ENCODE results near the gene CCNY.
A peak's percentile ranks its signal among the peaks of the same experiment; 100 is the strongest.
"Not testable (repeated sequence)": the region's sequence is repeated elsewhere in the genome, so short reads cannot be mapped to it uniquely, and the experiment has no call there.

Gene CCNY

DNA sequence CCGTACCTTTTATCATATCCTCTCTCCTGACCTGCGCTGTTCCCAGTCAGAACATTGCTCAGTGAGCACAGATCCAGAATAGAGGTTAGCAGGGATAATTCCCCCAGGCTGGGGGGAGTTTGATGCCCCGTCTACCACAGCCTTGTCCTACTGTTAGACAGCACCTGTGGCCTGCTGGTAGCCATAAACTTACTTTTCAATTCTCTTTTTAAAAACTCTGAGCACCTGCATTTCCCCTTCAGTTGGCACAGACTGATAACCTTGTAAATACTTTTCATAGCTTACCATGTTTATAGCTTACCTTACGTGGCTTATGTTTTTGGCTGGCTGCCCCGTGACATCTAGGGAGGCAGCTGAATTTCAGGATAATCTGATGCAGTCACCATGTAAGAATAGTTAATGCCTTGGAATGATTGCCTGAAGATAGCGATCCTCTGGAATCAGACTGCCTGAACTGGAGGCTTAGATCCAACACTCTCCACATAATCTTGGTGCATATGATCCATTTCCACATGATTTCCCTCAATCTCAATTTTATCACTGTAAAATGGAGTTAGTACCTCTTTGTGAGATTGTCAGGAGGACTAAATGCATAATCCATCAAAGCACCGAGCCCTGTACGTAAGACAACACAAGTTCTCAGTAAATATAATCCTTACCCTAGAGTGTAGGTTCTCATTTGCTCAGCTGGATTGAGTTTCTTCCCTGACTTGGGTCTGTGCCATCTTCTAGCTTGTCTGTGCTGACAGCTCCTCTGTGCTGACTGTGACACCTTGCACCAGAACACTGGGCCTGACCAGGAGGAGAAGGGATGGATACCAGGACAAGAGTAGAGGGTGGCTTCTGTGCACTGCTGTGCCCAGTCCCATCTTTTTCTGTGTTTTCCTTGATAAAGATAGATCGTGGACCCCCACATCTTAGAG is 157.1 kb downstream of the CCNY start:
- no peak for DNase-seq

DNA sequence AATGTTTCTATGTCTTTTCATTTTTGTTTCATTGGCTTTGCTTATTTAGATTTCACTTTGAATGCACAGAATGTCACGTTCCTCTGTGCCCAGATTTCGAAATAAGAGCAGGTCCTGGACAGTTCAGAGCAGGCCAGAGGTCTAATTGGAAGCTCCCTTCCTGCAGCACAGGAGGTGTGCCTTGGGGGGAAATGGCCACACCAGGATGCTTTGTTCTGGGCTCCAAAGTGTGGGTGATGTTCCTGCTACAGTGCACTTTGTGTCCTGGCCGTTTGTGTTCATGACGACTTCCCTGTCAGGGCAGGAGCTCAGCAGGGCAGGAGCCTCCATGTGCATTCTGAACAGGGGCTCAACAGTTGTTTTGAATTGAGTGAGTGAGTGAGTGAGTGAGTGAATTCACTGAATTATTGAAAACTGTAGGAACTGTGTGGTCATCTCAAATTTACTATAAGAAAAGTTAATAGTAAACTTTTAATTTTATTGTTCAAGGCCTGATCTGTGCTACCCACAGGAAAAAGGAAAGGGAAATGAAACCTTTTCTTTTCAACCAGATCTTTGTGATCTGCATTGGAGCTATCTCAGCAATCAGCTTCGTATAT is 159.3 kb downstream of the CCNY start:
- DNase-seq, result no peak

DNA sequence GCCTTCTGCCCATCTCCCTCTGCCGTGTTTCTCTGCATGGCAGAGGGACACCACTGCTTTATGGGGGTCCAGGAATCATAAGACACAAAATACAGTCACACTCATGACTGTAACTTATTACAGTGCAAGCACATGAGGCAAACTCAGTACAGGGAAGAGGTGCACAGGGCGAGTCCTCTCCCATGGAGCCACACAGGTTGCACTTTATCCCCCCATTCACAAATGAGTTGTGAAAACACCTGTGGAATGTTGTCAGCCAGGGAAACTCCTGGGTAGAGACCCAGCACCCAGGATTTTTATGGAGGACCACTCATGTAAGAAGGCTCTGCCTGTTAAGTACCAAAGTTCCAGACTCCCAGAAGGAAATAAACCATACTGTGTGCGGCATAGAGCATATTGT is 161.6 kb downstream of the CCNY start:
- no peak for DNase-seq

DNA sequence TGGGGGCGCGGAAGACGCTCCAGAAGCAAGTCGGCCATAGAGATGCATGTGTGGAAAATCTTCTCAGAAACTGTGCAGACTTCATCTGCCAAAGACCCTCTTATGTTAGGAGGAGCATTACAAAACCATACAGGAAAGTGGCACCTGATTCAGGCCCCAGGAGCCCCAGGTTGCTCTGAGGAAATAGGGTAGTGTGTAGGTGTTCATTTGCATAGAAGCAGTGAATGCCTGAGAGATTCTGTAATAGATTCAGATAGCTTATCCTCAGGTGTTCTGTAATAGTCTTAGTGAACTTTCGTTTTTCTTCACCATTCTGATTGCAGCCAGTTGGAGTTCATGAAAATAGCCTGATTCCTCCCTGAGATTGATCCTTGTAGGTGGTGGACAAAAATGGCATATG is 162.4 kb downstream of the CCNY start:
- no peak for DNase-seq

DNA sequence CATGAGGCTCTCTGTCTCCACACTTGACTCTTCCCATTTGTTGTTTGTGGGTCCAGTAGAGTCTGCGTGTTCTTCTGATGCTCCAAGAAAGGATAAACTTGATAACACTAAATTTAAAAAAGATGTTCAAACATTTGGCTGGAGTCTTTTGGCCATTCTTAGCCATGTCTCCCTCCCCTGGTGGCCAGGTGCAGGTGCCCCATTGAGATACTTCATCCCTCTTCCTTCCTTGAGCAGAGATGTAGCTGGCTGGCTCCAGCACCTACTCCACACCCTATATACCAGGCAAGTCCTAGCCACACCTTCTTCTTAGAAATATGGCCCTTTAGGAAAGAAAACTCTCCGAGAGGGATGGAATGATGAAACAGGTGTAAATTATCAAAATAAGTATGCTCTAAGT is 165.6 kb downstream of the CCNY start:
- DNase-seq, result no peak

DNA sequence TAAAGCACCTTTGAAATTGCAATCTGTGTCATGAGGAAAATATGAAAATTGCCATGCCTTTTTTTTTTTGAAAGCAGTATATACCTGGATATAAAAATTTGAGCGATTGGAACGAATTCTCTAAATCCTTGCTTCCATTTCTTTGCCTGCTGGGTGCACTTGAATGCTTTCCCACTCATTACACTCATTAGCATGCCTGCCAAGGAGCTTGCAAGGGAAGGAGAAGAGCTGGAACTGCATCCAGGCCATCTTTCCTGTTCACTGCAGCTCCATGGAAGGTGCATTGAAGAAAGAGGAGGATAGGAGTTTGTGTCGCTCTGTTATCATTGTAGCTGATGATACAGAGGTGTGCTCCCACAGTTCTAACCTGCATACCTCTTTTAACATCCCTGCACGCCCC is 166.4 kb downstream of the CCNY start:
- DNase-seq, result peak; percentile 11 to 27

DNA sequence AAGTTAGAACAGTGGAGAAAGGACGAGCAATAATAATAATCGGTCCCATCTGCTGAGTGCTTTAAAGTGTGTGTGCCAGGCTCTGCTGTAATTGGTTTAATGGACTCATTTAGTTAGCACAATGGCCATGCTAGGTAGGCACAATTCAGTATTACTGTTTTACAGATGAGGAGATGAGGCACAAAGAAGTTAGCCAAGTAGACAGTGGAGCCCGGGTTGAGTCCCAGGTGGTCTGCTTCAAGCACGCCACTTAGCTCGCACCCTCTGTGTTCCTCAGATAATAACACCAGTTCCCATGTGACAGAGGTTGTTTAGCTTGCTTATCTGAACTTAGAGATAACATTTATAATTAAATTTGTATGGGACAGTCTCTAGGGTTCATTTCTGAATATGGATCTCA is 167.3 kb downstream of the CCNY start:
- no peak for DNase-seq

DNA sequence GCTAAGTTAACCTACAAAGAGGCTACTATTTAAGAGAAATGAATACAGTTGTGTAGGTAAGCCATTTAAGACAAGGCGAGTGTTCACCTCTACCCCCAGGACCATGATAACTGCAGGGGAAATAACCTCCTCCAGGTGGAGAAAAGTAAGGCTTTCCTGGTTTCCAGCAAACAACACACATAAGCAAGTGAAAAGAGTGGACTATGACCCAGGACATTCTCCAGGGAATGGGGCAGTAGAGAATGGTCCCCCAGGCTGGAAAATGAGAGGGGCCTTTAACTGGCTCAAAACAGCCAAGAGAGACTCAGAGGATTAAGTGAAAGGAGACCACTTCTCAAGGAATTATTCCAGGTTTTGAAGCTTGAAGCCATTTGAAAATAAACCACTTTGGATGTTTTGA is 167.8 kb downstream of the CCNY start:
- no peak for DNase-seq

DNA sequence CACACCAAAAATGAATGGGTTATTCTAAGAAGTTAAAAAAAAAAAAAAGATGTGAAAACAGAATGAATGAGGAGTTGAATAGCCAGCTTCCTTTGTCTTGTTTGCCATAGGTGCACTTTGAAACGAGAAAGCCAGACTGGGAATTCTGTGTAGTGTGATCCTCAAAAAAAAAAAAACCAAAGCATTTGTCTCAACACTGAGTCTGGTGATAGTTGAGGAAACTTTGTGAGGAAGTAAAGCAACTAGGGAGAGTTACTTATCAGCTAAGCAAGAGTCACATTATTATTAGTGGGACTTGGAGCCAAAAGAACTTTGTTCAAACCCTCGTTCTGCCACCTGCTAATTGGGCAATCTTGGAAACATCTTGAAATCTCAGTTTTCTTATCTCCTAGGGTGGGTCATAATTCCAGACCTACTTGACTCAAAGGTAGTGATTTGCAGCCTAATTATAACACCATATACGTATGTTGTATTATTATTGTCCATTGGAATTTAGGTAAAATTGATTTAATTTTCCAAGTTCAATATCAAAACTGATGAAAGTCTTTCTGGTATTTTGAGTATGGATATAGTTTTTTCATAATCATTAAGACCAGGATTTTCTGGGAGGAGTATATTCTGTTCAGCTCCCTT is 169.0 kb downstream of the CCNY start:
- DNase-seq, result no peak

DNA sequence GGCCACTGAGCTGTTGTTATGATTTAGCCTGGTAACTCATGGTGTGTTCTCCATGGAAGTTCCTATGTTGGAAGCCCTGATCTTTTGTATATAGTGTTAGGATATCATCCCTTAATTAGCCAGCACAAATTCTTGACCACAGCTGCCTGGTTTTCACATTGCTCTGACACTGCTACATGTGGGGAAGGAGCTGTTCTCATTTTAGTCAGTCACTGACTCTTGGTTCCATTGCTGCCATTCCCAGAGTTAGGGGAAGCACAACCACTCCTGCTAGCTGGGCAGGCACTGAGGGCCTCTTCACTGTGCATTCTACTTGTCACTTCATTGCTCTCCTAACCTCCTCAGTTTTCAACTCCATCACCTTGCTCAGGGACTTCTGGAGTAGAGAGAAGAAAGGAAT is 170.4 kb downstream of the CCNY start:
- no peak for DNase-seq

DNA sequence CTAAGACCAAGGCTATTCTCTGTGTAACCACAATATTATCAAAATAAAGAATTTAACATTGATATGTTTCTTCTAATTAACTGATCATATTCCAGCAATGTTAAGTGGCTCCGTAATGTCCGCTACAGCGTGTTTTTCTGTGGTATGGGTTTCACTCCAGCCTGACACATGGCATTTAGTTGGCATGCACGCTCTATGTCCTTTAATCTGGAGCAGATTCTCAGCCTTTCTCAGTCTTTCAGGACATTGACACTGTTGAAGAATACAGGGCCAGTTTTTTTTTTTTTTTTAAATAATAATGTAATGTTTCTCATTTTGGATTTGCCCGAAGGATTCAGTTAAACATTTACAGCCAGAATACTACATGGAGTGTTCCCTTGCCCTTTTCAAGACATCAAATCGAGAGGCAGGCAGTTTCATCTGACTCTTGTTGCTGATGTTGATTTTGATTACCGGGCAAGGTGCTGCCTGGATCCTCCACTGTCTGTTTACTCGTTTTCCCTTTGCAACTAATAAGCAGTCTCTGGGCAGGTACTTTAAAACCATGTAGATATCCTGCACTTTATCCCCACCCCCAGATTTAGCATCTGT is 171.3 kb downstream of the CCNY start:
- no peak for DNase-seq

DNA sequence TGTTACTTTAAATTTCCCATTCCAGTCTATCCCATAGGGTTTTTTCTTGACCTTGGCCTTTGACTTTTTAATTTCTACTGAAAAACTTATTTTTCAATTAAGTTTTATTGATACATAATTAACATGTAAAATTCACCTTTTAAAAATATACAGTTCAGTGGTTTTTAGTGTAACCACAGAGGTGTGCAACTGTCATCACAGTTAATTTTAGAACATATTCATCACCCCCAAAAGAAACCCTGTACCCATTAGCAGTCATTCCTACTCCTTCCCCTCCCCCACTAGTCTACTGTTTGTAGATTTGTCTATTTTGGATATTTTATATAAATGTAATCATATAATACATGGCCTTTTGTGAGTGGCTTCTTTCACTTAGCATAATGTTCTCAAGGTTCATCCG is 172.3 kb downstream of the CCNY start:
- DNase-seq, result no peak

DNA sequence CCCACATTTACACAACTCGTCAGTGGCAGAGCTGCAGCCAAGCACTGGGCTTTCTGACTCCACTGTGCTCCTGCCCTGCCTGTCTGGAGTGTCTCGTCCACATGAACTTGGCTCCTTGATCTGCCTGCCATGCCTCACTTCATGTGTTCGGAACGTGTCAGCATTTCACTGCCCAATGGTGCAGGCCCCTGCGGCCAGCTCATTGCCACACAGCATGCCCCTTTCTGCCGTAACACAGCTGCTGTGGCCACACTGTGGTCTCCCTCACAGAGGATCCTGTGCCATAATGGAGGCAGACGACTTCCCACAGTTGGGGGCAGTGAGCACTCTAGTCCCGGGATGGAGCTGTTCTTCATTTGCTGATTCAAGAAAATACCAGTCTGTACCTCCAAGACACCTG is 174.6 kb downstream of the CCNY start:
- DNase-seq, result no peak

DNA sequence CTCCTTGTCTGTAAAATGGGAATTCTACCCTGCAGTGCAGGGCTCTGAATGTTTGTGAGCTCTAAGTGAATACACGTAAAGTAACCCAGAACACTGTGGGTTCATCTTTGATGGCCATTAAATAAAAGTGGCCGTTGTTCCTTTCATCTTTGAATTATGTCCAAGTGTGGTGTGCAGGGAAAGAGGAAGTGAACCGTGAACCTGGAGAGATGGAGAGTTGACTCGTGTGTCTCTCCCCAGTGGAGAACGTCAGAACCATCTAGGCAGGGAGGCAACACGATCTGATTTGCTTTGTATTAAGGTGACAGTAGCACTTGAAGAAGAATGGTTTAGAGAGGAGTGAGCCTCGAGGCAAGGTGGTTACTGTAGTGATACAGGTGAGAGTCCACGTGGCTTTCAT is 175.3 kb downstream of the CCNY start:
- no peak for DNase-seq

DNA sequence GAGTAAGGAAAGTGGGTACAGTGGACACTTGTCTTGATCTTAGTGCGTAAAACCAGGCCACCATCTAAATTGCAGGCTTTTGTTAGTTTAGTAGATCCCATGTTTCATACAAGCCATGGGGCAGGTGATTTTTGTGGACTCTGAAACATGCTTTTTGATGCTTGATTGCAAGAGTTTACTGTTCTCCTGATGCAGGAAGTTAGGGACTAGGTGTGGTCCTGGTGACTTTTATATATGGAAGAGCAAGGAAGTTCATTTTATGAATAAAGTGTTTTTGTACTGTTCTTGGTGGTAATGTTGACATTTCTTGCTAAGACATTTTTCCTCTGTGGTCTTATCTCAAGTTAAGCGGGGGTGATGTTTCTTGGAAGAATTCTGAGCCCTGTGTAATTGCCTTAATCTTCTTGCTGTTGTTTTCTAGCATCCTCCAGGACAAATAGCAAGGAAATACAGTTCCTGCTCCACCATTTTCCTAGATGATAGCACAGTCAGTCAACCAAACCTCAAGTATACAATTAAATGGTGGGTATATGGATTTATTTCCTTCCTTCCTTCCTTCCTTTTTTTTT is 179.9 kb downstream of the CCNY start:
- no peak for DNase-seq

DNA sequence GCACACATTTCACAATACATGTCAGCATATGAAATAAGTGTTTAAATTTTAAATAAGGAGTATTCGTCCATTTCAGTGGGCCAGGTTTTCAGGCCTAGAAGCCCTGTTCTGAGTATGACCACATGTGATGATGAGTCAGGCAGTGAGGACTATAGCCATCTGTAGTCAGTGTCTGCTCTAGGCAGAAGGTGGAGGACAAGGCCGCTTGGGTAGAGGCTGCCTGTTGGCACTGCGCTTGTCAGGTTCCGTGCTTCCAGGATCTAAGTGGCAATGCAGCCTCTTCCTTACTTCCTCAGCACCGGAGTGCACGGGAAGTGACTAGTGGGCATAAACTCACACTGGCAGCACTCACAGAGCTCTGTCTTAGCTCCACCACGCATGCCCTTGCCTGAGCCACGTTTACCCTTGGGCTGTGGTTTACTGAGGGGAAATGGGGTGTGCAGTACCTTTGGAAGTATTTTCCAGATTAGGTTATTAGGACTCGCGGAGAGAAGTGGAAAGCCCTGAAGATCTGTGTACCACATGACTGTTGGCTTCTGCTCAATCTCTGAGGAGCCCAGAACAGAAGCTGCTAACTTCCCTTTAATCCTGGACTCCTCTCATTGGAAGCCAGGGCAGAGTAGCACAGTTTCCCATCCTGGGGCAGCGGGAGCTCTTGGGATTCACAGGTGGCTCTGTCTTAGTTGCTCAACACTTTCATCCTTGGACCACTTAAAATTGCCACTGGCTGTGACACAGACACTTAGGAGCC is 181.3 kb downstream of the CCNY start:
- peak in 1 of 2 donors; percentile 54 for DNase-seq

DNA sequence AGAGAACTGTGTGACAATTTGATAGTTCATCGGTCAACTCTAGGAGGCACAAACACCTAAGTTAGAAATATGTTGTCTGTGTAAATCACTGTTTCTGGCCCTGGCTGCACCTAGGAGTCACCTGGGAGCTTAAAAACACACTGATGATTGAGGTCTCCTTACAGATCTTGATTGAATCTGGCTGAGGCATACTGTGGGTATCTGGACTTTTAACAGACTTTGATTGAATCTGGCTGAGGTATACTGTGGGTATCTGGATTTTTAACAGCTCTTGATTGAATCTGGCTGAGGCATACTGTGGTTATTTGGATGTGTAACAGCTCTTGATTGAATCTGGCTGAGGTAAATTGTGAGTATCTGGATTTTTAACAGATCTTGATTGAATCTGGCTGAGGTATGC is 181.9 kb downstream of the CCNY start:
- DNase-seq, result not testable (repeated sequence)

DNA sequence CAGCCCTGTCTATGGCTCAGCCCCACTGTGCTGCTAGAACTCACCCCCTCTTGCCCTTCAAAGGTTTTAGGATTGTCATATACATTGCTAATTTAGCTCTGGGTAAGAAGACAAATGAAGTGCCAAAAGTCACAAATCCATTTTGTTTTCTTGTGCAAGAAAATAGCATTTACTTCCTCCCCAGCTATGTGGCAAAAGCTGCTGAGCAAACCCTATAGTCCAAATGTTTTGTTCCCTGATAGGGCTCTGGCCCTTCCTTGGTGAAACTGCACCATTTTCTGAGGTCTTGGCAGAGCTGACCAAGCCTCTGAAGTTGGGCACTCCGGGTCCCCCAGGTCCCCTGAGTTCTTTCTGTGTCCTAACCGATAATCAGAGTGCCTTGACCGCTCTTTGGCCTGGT is 184.7 kb downstream of the CCNY start:
- no peak for DNase-seq

DNA sequence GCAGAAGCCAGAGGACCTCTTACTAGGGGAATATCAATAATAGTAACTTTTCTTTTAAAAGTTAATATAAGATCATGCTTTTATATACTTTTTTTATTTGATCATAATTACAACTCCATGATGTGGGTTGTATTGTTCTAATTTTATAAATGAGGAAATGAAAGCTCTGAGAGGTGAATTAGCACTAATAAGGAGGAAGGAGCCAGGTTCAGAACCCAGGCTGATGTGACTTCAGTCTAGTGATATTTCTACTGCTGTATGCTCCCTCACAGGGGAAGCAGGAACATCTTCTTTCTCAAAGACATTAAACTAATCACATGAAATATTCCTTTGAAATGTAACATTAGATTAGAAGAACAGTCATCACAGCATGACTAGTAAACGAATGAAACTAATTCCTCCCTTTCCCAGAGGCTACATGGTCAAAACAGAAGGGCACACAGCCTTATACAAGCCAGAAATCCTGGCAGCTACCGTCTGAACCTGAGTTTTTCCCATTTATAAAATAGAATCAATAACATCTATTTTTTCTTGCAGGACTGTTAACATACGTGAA is 187.4 kb downstream of the CCNY start:
- no peak for DNase-seq

DNA sequence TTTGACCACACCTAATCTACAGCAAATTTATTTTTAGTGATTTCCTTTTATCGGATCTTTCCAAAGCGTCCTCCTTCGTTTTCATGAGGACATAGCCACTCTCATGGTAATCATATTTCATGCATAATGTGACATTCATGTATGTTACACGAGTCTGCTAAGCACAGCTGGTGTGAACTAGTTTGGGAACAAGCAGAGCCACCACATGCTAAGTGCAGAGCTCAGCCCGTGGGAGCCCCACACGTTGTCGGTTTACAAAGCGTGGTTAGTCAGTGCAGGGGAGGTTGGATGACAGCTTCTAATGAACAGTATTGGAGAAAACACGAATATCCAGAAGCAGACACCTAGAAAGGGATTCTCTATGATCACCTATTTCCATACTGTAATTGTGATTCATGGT is 190.4 kb downstream of the CCNY start:
- no peak for DNase-seq

DNA sequence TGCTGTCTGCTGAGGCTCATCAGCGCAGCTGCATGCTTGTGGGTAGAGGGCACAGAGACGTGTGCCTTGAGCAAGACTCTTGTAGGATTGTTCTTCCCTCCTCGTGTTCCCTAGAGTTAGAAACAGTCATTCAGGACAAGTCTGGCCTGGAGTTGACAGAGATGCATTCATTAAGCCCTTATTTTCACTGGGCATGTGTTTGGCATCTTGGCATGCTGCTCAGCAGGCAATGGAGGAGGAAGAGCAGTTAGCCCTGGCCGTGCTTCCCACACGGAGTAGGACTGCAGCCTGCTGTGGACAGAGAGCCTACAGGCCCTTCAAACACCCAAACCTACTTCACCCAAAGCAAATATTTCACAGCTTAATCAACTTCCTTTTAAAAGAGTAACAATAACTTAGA is 195.8 kb downstream of the CCNY start:
- DNase-seq, result peak in 1 of 2 donors; percentile 20

DNA sequence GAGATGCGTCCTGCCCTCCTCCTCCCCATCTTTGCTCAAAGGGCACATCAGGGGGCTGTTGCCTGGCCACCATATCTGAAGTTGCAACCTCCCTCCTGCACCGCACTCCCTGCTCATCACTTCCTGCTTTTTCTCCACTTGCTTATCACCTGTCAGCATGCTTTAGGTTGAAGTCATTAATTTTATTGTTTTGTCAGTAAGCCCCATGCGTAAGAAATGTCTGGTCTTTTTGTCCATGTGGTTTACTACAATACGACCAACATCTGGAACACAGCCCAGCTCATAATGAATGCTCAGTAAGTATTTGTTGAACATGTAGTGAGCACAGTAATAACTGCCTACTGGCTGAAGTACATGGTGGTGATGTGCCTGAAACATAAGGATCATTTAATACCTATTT is 197.3 kb downstream of the CCNY start:
- DNase-seq, result no peak
